Neural cell (in vitro differentiated cells): ENCODE results near the gene FCER2. TPM values are rescaled to one million over a fixed set of nuclear protein-coding genes. Genes with fewer than 3 reads are reported as not detected.

Experiments
- H2AFZ ChIP-seq: fragments of 200-600, 300-800 bp; sonication (generic), shearing (Covaris generic); 2 replicates; pipeline ENCODE4 v1.6.0; 2014; ENCODE audit warnings: low read depth, mild to moderate bottlenecking, antibody characterized with exemption, low read length, moderate library complexity
- H3F3A ChIP-seq: fragments of 200-600 bp; shearing (Covaris generic); 2 replicates; pipeline ENCODE4 v1.6.1; 2016; ENCODE audit warnings: mild to moderate bottlenecking, moderate library complexity, mixed read lengths, antibody characterized with exemption, low read length; ENCODE audit not compliant: insufficient read depth, poor library complexity, severe bottlenecking
- H3K27ac ChIP-seq: fragments of 200-600, 300-800 bp; sonication (generic), shearing (Covaris generic); 2 replicates; pipeline ENCODE4 v1.5.1; 2014; ENCODE audit warnings: mild to moderate bottlenecking, low read length, moderate library complexity
- H3K27me3 ChIP-seq: fragments of 300-800, 200-600 bp; sonication (generic), shearing (Covaris generic); 2 replicates; pipeline ENCODE4 v1.6.0; 2014; ENCODE audit warnings: mild to moderate bottlenecking, low read depth, low read length, moderate library complexity; ENCODE audit not compliant: insufficient read depth
- H3K36me3 ChIP-seq: fragments of 300-800, 200-600 bp; sonication (generic), shearing (Covaris generic); 2 replicates; pipeline ENCODE4 v1.5.1; 2014; ENCODE audit warnings: mild to moderate bottlenecking, antibody characterized with exemption, low read length, moderate library complexity; ENCODE audit not compliant: insufficient read depth
- H3K4me2 ChIP-seq: fragments of 300-800, 200-600 bp; sonication (generic), shearing (Covaris generic); 2 replicates; pipeline ENCODE4 v1.6.0; 2014; ENCODE audit warnings: mild to moderate bottlenecking, low read length
- H3K4me3 ChIP-seq: fragments of 300-800, 200-600 bp; sonication (generic), shearing (Covaris generic); 2 replicates; pipeline ENCODE4 v1.5.1; 2014; ENCODE audit warnings: mild to moderate bottlenecking, low read length, moderate library complexity
- H3K79me2 ChIP-seq: fragments of 200-600 bp; shearing (Covaris generic); replicated peaks from 2 replicates; pipeline ENCODE4 v1.6.0; 2014; ENCODE audit warnings: mild to moderate bottlenecking, low read length, moderate library complexity; ENCODE audit not compliant: insufficient read depth
- H3K9ac ChIP-seq: fragments of 300-800, 200-600 bp; sonication (generic), shearing (Covaris generic); 2 replicates; pipeline ENCODE4 v1.6.1; 2016; ENCODE audit warnings: mild to moderate bottlenecking, low read length, mixed read lengths
- H3K9me2 ChIP-seq: fragments of 200-600 bp; shearing (Covaris generic); 2 replicates; pipeline ENCODE4 v1.6.1; 2016; ENCODE audit warnings: mild to moderate bottlenecking, low read length, mixed read lengths; ENCODE audit not compliant: insufficient read depth
- H3K9me3 ChIP-seq: fragments of 200-600, 300-800 bp; sonication (generic), shearing (Covaris generic); 2 replicates; pipeline ENCODE4 v1.6.1; 2016; ENCODE audit warnings: mild to moderate bottlenecking, mixed run types, low read length, moderate library complexity, mixed read lengths
- H4K20me1 ChIP-seq: fragments of 200-600 bp; shearing (Covaris generic); 2 replicates; pipeline ENCODE4 v1.6.1; 2016; ENCODE audit warnings: mild to moderate bottlenecking, mixed run types; ENCODE audit not compliant: insufficient read depth
- EP300 ChIP-seq: fragments of 450-650 bp; conservative IDR thresholded peaks from 2 replicates; pipeline ENCODE4 v1.6.1; 2014; ENCODE audit warnings: antibody characterized with exemption, mild to moderate bottlenecking, moderate library complexity; ENCODE audit not compliant: poor library complexity, severe bottlenecking
- EZH2 ChIP-seq: fragments of 200-600, 300-800 bp; shearing (Covaris generic), sonication (generic); IDR thresholded peaks from 2 replicates; pipeline ENCODE4 v1.6.1; 2014; ENCODE audit warnings: antibody characterized with exemption, low read length, borderline replicate concordance, mild to moderate bottlenecking; ENCODE audit not compliant: insufficient read depth, poor library complexity, severe bottlenecking
- MXI1 ChIP-seq: fragments of 450-650 bp; conservative IDR thresholded peaks from 2 replicates; pipeline ENCODE4 v1.6.1; 2014; ENCODE audit warnings: antibody characterized with exemption, mild to moderate bottlenecking; ENCODE audit not compliant: poor library complexity, severe bottlenecking
- POLR2AphosphoS5 ChIP-seq: IDR thresholded peaks from 2 replicates; pipeline ENCODE4 v1.6.1; 2012
- RAD21 ChIP-seq: fragments of 450-650 bp; conservative IDR thresholded peaks from 2 replicates; pipeline ENCODE4 v1.6.1; 2014; ENCODE audit warnings: antibody characterized with exemption, mild to moderate bottlenecking, moderate library complexity
- SMC3 ChIP-seq: fragments of 450-650 bp; conservative IDR thresholded peaks from 2 replicates; pipeline ENCODE4 v1.6.1; 2014; ENCODE audit warnings: antibody characterized with exemption, mild to moderate bottlenecking, moderate library complexity; ENCODE audit not compliant: poor library complexity
- TAF1 ChIP-seq: IDR thresholded peaks from 2 replicates; pipeline ENCODE4 v1.6.1; 2012; ENCODE audit warnings: low read depth
- polyA plus RNA-seq: library from polyadenylated mRNA; depleted of rRNA; stranded (reverse); fragments of >200 nt; gene quantifications from 2 replicates; pipeline ENCODE4 v1.2.3, GENCODE V29; 2014
- TF ChIP-seq, protein P1 (sequence below): fragments of 450-650 bp; IDR thresholded peaks from 2 replicates; pipeline ENCODE4 v1.5.1; 2014; ENCODE audit warnings: antibody characterized with exemption, mild to moderate bottlenecking, moderate library complexity; ENCODE audit not compliant: poor library complexity, severe bottlenecking
- TF ChIP-seq, protein P2 (sequence below): IDR thresholded peaks from 2 replicates; pipeline ENCODE4 v1.6.1; 2012; ENCODE audit warnings: borderline replicate concordance

The FCER2 gene
- polyA plus RNA-seq, 1 donor from 2014 or later = not detected

DNA sequence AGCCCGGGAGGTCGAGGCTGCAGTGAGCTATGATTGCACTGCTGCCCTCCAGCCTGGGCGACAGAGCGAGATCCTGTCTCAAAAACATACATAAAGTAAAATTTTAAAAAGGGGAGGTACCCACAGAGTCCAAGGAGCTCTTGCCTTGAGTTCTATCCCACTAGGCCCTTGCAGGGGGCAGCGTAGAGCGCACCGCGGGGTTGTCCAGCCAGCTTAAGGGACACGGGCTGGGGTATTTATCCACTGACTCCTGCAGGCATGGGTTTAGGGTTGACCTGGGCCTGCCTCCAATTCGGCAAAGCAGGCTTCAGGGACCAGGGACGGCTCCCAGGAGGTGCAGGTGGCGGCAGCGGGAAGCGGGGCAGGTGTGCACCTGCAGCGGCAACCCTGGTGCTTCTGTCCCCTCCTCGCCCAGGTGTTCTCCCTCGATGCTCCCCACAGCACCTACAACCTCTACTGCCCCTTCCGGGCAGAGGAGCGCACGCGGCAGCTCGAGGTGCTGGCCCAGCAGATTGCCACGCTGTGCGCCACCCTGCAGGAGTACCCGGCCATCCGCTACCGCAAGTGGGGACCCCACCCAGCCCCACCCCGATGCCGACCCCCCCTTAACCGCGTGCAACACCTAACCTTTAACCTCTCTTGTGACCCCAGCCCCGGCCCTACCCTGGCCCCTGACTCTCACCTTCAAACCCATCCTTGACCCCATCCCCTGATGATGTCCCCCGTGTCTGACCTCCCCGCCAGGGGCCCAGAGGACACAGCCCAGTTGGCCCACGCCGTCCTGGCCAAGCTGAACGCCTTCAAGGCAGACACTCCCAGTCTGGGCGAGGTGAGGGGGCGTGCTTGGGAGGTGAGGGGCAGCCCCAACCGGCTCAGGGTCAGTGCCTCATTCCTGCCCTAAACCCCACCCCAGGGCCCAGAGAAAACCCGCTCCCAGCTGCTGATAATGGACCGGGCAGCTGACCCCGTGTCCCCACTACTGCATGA is 60.3 kb downstream of the FCER2 start:
- no peaks in the 10 kb centered on the region for H3K9me2 ChIP-seq
- H3K27ac ChIP-seq = no peak overlapping the region
- no peak overlapping the region for H3K9ac ChIP-seq
- TF ChIP-seq, protein P1, sequence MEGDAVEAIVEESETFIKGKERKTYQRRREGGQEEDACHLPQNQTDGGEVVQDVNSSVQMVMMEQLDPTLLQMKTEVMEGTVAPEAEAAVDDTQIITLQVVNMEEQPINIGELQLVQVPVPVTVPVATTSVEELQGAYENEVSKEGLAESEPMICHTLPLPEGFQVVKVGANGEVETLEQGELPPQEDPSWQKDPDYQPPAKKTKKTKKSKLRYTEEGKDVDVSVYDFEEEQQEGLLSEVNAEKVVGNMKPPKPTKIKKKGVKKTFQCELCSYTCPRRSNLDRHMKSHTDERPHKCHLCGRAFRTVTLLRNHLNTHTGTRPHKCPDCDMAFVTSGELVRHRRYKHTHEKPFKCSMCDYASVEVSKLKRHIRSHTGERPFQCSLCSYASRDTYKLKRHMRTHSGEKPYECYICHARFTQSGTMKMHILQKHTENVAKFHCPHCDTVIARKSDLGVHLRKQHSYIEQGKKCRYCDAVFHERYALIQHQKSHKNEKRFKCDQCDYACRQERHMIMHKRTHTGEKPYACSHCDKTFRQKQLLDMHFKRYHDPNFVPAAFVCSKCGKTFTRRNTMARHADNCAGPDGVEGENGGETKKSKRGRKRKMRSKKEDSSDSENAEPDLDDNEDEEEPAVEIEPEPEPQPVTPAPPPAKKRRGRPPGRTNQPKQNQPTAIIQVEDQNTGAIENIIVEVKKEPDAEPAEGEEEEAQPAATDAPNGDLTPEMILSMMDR = no peak
- TF ChIP-seq SMC3 = no peak
- TF ChIP-seq EZH2 = no peak
- no peak for TF ChIP-seq RAD21
- no peak for TF ChIP-seq MXI1
- TF ChIP-seq, protein P2, sequence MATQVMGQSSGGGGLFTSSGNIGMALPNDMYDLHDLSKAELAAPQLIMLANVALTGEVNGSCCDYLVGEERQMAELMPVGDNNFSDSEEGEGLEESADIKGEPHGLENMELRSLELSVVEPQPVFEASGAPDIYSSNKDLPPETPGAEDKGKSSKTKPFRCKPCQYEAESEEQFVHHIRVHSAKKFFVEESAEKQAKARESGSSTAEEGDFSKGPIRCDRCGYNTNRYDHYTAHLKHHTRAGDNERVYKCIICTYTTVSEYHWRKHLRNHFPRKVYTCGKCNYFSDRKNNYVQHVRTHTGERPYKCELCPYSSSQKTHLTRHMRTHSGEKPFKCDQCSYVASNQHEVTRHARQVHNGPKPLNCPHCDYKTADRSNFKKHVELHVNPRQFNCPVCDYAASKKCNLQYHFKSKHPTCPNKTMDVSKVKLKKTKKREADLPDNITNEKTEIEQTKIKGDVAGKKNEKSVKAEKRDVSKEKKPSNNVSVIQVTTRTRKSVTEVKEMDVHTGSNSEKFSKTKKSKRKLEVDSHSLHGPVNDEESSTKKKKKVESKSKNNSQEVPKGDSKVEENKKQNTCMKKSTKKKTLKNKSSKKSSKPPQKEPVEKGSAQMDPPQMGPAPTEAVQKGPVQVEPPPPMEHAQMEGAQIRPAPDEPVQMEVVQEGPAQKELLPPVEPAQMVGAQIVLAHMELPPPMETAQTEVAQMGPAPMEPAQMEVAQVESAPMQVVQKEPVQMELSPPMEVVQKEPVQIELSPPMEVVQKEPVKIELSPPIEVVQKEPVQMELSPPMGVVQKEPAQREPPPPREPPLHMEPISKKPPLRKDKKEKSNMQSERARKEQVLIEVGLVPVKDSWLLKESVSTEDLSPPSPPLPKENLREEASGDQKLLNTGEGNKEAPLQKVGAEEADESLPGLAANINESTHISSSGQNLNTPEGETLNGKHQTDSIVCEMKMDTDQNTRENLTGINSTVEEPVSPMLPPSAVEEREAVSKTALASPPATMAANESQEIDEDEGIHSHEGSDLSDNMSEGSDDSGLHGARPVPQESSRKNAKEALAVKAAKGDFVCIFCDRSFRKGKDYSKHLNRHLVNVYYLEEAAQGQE = no peak
- TF ChIP-seq POLR2AphosphoS5 = no peak
- TF ChIP-seq TAF1 = no peak
- TF ChIP-seq EP300 = no peak
- H3F3A ChIP-seq = no peaks in the 10 kb centered on the region
- H3K36me3 ChIP-seq = no peaks in the 10 kb centered on the region
- H3K27me3 ChIP-seq = peaks cover 14% of the 10 kb centered on the region
- no peak overlapping the region for H3K4me2 ChIP-seq
- no peak overlapping the region for H2AFZ ChIP-seq
- H3K79me2 ChIP-seq = no peaks in the 10 kb centered on the region
- H3K9me3 ChIP-seq = no peaks in the 10 kb centered on the region
- no peaks in the 10 kb centered on the region for H4K20me1 ChIP-seq
- no peak overlapping the region for H3K4me3 ChIP-seq

DNA sequence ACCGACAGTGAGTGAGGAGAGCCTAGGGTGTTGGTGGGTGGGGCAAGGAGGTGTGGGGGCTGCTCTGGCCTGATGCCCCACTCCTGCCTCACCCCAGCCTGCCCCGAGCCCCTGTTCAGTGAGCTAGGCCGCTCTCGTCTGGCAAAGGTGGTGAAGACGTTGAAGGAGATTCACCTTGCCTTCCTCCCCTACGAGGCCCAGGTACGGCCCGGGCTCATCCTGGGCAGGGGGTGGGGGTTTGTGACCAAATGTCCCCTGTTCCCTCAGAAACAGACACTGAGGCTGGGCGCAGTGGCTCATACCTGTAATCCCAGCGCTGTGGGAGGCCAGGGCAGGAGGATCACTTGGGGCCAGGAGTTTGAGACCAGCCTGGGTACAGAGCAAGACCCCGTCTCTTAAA is 61.1 kb downstream of the FCER2 start:
- Histone ChIP-seq H3K9ac (no peak overlapping the region), H3K9me2 (no peaks in the 10 kb centered on the region), H3K4me2 (no peak overlapping the region), H3F3A (no peaks in the 10 kb centered on the region), H3K9me3 (no peaks in the 10 kb centered on the region), H3K4me3 (no peak overlapping the region), H3K27ac (no peak overlapping the region), H4K20me1 (no peaks in the 10 kb centered on the region), H3K27me3 (peaks cover 20% of the 10 kb centered on the region), H3K79me2 (no peaks in the 10 kb centered on the region), H3K36me3 (no peaks in the 10 kb centered on the region), H2AFZ (no peak overlapping the region)
- TF ChIP-seq, protein P2 = no peak
- TF ChIP-seq RAD21 (no peak), TAF1 (no peak)
